AG04450 (cell line): ENCODE measurements around the gene PTPN1. TPM values are rescaled to one million over a fixed set of nuclear protein-coding genes. Genes with fewer than 3 reads are reported as not detected.

Experiments used
- CTCF ChIA-PET: fragments of 300-600, 350-600 bp; formaldehyde crosslinking; extraction: SDS; loops from one replicate; lab custom pipeline; 2022; ENCODE audit warnings: antibody characterized with exemption, inconsistent platforms; lab: Charles Lee
- POLR2A ChIA-PET: fragments of 350-600 bp; formaldehyde crosslinking; extraction: SDS; loops from one replicate; lab custom pipeline; 2021; ENCODE audit warnings: antibody characterized with exemption, inconsistent platforms; lab: Yijun Ruan, JAX
- DNase-seq: peaks from one replicate; pipeline ENCODE4 v3.0.0-alpha.2; 2011; ENCODE audit warnings: low read depth, low spot score
- H3K27ac ChIP-seq: one replicate; pipeline ENCODE4 v1.5.1; 2012; ENCODE audit warnings: low read depth, low read length, control low read depth
- H3K27me3 ChIP-seq: one replicate; pipeline ENCODE4 v1.6.0; 2012; ENCODE audit warnings: low read length; ENCODE audit not compliant: control insufficient read depth, insufficient read depth
- H3K4me3 ChIP-seq: 2 replicates; pipeline ENCODE4 v1.5.1; 2011; ENCODE audit warnings: mild to moderate bottlenecking, low read depth, low read length, control low read depth
- H3K9me3 ChIP-seq: 2 replicates; pipeline ENCODE4 v1.5.1; 2012; ENCODE audit warnings: low read length; ENCODE audit not compliant: control insufficient read depth, insufficient read depth
- CTCF ChIP-seq: IDR thresholded peaks from 2 replicates; pipeline ENCODE4 v1.5.1; 2011; ENCODE audit warnings: low read depth, low read length, control low read depth, inconsistent platforms
- polyA plus RNA-seq: library from polyadenylated mRNA; depleted of rRNA; stranded (reverse); fragments of >200 nt; gene quantifications from 2 replicates; pipeline ENCODE4 v1.2.3, GENCODE V29; 2011

The PTPN1 gene
- polyA plus RNA-seq, 1 experiment: 54.7 TPM

GRCh38 chr20:50561379-50562078 is 51.3 kb downstream of the PTPN1 start:
- no peaks in the 10 kb centered on the region for H3K27me3 ChIP-seq
- peak overlapping the region; percentile 95 for H3K27ac ChIP-seq
- H3K4me3 ChIP-seq: 0 out of 2 replicates have a peak overlapping the region, but pooled peaks have one; percentile 4
- peak; percentile 90 for DNase-seq
- POLR2A ChIA-PET: interaction anchor here (0.5 to 2.1 kb wide), 10 partner anchors 11 to 531 kb away, joined by 3 to 12 read pairs (median 3); partner anchors contain the start of gene PTPN1
- TF ChIP-seq CTCF: no peak
- no peaks in the 10 kb centered on the region for H3K9me3 ChIP-seq
- CTCF ChIA-PET: interaction anchor here (1.2 kb wide), 1 partner anchor 9 kb away, joined by 5 read pairs; no protein-coding TSS in a partner anchor

GRCh38 chr20:50562262-50562701 is 52.1 kb downstream of the PTPN1 start:
- Histone ChIP-seq H3K9me3 (no peaks in the 10 kb centered on the region), H3K4me3 (no peak overlapping the region), H3K27me3 (no peaks in the 10 kb centered on the region), H3K27ac (peak overlapping the region; percentile 95)
- DNase-seq: no peak
- POLR2A ChIA-PET: interaction anchor here (1.6 to 2.1 kb wide), 3 partner anchors 28 to 52 kb away, joined by 4 to 12 read pairs (median 7); partner anchors contain the start of gene PTPN1
- CTCF ChIA-PET: no interaction called here
- no peak for TF ChIP-seq CTCF

GRCh38 chr20:50563133-50563944 is 53.2 kb downstream of the PTPN1 start:
- Histone ChIP-seq H3K27ac (peak overlapping the region; percentile 22), H3K4me3 (no peak overlapping the region), H3K9me3 (no peaks in the 10 kb centered on the region), H3K27me3 (no peaks in the 10 kb centered on the region)
- TF ChIP-seq CTCF: no peak
- DNase-seq: no peak
- CTCF ChIA-PET: interaction anchor here (0.6 kb wide), 1 partner anchor 385 kb away, joined by 4 read pairs; no protein-coding TSS in a partner anchor
- POLR2A ChIA-PET: no interaction called here

GRCh38 chr20:50565383-50565782 is 55.2 kb downstream of the PTPN1 start:
- DNase-seq: no peak
- no peak overlapping the region for H3K4me3 ChIP-seq
- no peak overlapping the region for H3K27ac ChIP-seq
- CTCF ChIA-PET: no interaction called here
- POLR2A ChIA-PET: interaction anchor here (1.0 kb wide), 1 partner anchor 55 kb away, joined by 3 read pairs; no protein-coding TSS in a partner anchor
- no peaks in the 10 kb centered on the region for H3K27me3 ChIP-seq
- H3K9me3 ChIP-seq: no peaks in the 10 kb centered on the region
- TF ChIP-seq CTCF: no peak
